ENCODE measurements around the gene RIMKLB. TPM values are rescaled to one million over a fixed set of nuclear protein-coding genes. Genes with fewer than 3 reads are reported as not detected.

Gene RIMKLB
- total RNA-seq, 6 donors from 2014 or later, result 25.2 to 103 (median 40.1) TPM

GRCh38 chr12:8822298-8822697 lies 124.5 kb downstream of the RIMKLB start, which contains the start of gene A2ML1:
A2ML1 (plus strand) TSS chr12:8822621; CDS start chr12:8822652, 31 bp downstream.
- Histone ChIP-seq H3K27ac (no peak within 1 kb of the TSS), H3K4me3 (no peak within 1 kb of the TSS), H3K36me3 (no peaks in the 10 kb centered on the region), H3K4me1 (no peaks in the 10 kb centered on the region), H3K27me3 (no peaks in the 10 kb centered on the region), H3K9me3 (no peaks in the 10 kb centered on the region)
- TF ChIP-seq CTCF (IDR thresholded peaks at IDR 0.05) (no peak), EP300 (IDR thresholded peaks at IDR 0.05) (no peak), POLR2A (IDR thresholded peaks at IDR 0.05) (no peak), POLR2AphosphoS5 (IDR thresholded peaks at IDR 0.05) (no peak)
- ATAC-seq (ENCODE audit: low FRiP score in 2 of 2) (peak in 1 of 2 donors; percentile 56), DNase-seq (no peak)
- WGBS, 2 donors, result 80 to 96% methylated on average over 1 to 3 of the region's 3 CpGs

GRCh38 chr12:8823565-8824300 lies 125.9 kb downstream of the RIMKLB start:
- H3K27me3 ChIP-seq, result no peaks in the 10 kb centered on the region
- WGBS, 2 donors, result 40 to 41% methylated on average over 8 of the region's 8 CpGs
- no peaks in the 10 kb centered on the region for H3K36me3 ChIP-seq
- TF ChIP-seq CTCF (IDR thresholded peaks at IDR 0.05) (peak; percentile 33 to 73 (median 62)), POLR2AphosphoS5 (IDR thresholded peaks at IDR 0.05) (no peak), EP300 (IDR thresholded peaks at IDR 0.05) (no peak)
- H3K9me3 ChIP-seq, result no peaks in the 10 kb centered on the region
- no peak overlapping the region for H3K4me3 ChIP-seq
- DNase-seq (peak in 1 of 2 donors; percentile 37), ATAC-seq (ENCODE audit: low FRiP score in 2 of 2) (peak in 1 of 2 donors; percentile 73)
- no peaks in the 10 kb centered on the region for H3K4me1 ChIP-seq
- no peak overlapping the region for H3K27ac ChIP-seq

- no peaks in the 10 kb centered on the region for H3K9me3 ChIP-seq
- no peaks in the 10 kb centered on the region for H3K27me3 ChIP-seq
- H3K4me3 ChIP-seq, result no peak overlapping the region
- no peak for DNase-seq
- no peaks in the 10 kb centered on the region for H3K4me1 ChIP-seq
- H3K36me3 ChIP-seq, result no peaks in the 10 kb centered on the region
- TF ChIP-seq POLR2AphosphoS5 (IDR thresholded peaks at IDR 0.05) (no peak), EP300 (IDR thresholded peaks at IDR 0.05) (no peak), CTCF (IDR thresholded peaks at IDR 0.05) (no peak), POLR2A (IDR thresholded peaks at IDR 0.05) (no peak)
- 81 to 85% methylated on average over 3 to 4 of the region's 4 CpGs for WGBS, 2 donors
- no peak for ATAC-seq (ENCODE audit: low FRiP score in 2 of 2)
- H3K27ac ChIP-seq, result no peak overlapping the region
Observed at GRCh38 chr12:8827551-8828256, 129.9 kb downstream of the RIMKLB start.

- H3K4me1 ChIP-seq, result no peaks in the 10 kb centered on the region
- no peaks in the 10 kb centered on the region for H3K27me3 ChIP-seq
- no peak overlapping the region for H3K4me3 ChIP-seq
- WGBS, 2 donors, result 83% methylated on average over 8 to 9 of the region's 9 CpGs
- ATAC-seq (ENCODE audit: low FRiP score in 2 of 2), result no peak
- H3K36me3 ChIP-seq, result no peaks in the 10 kb centered on the region
- H3K9me3 ChIP-seq, result no peaks in the 10 kb centered on the region
- DNase-seq, result no peak
- no peak for TF ChIP-seq EP300 (IDR thresholded peaks at IDR 0.05)
- TF ChIP-seq POLR2AphosphoS5 (IDR thresholded peaks at IDR 0.05), result no peak
- no peak for TF ChIP-seq CTCF (IDR thresholded peaks at IDR 0.05)
- no peak for TF ChIP-seq POLR2A (IDR thresholded peaks at IDR 0.05)
- no peak overlapping the region for H3K27ac ChIP-seq
Observed at GRCh38 chr12:8828257-8829124, 130.7 kb downstream of the RIMKLB start.

Measured in upper lobe of left lung (tissue), 6 donors.